Neuron (in vitro differentiated cells): ENCODE data around the gene WASL.

Experiments used
- H2AFZ ChIP-seq: one replicate; pipeline ENCODE4 v1.6.1; 2013; ENCODE audit warnings: low read depth, mild to moderate bottlenecking, inconsistent platforms, low read length, moderate library complexity
- H3K27me3 ChIP-seq: one replicate; pipeline ENCODE4 v1.6.1; 2013; ENCODE audit warnings: low read length; ENCODE audit not compliant: insufficient read depth
- H3K36me3 ChIP-seq: one replicate; pipeline ENCODE4 v1.6.1; 2013; ENCODE audit warnings: low read length; ENCODE audit not compliant: insufficient read depth
- H3K4me1 ChIP-seq: one replicate; pipeline ENCODE4 v1.6.1; 2013; ENCODE audit warnings: low read length; ENCODE audit not compliant: insufficient read depth
- H3K4me3 ChIP-seq: 2 replicates; pipeline ENCODE4 v1.5.1; 2013; ENCODE audit warnings: mild to moderate bottlenecking, low read length, moderate library complexity
- H3K9me3 ChIP-seq: one replicate; pipeline ENCODE4 v1.6.1; 2013; ENCODE audit warnings: low read length

The WASL gene

DNA sequence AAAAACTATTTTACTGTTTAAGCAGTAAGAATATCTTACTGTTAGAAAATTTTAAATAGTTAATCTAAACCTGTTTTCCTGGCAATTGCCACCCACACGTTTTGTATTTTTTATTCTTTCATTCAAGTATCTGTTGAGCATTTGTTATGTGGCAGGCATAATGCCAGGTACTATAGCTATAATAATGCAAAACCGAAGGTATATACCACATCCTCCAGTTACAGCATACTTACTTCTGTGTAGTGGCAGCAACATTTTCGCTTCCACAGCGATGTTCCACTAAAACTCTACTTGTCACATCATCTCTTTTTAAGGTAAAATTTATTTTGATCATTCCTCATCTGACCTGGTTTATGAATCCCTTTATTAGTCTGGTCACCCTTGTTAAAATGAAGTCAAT, 30.0 kb downstream of the WASL start:
- Histone ChIP-seq H2AFZ (no peak overlapping the region), H3K4me1 (no peaks in the 10 kb centered on the region), H3K4me3 (no peak overlapping the region), H3K9me3 (no peaks in the 10 kb centered on the region), H3K36me3 (no peaks in the 10 kb centered on the region), H3K27me3 (no peaks in the 10 kb centered on the region)

GRCh38 chr7:123717689-123718088, 31.1 kb downstream of the WASL start:
- no peak overlapping the region for H3K4me3 ChIP-seq
- no peak overlapping the region for H2AFZ ChIP-seq
- H3K27me3 ChIP-seq, result no peaks in the 10 kb centered on the region
- no peaks in the 10 kb centered on the region for H3K36me3 ChIP-seq
- no peaks in the 10 kb centered on the region for H3K4me1 ChIP-seq
- no peaks in the 10 kb centered on the region for H3K9me3 ChIP-seq

DNA sequence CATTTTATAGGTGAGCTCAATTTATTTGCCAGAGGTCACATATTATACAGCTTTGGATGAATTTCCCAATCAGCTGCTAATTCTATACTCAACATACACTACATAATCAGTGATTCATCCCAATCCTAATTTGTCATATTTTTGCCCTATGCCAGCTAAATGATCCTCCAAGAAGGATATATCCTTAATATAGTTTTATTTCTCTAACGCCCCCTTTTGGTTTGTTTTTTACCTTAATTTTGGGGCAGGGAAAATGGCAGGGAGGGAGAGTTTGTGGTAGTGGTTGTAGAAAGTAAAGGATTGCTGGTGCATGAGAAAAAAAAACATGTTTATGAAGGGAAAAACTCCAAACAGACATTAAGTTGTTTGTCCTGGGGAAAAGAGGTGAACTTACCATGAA, 31.9 kb downstream of the WASL start:
- Histone ChIP-seq H2AFZ (no peak overlapping the region), H3K4me3 (no peak overlapping the region), H3K36me3 (no peaks in the 10 kb centered on the region), H3K9me3 (no peaks in the 10 kb centered on the region), H3K4me1 (no peaks in the 10 kb centered on the region), H3K27me3 (no peaks in the 10 kb centered on the region)

GRCh38 chr7:123715799-123716198, 33.0 kb downstream of the WASL start:
- no peaks in the 10 kb centered on the region for H3K9me3 ChIP-seq
- no peaks in the 10 kb centered on the region for H3K36me3 ChIP-seq
- no peak overlapping the region for H3K4me3 ChIP-seq
- no peak overlapping the region for H2AFZ ChIP-seq
- H3K27me3 ChIP-seq, result no peaks in the 10 kb centered on the region
- peaks cover 7% of the 10 kb centered on the region for H3K4me1 ChIP-seq

DNA sequence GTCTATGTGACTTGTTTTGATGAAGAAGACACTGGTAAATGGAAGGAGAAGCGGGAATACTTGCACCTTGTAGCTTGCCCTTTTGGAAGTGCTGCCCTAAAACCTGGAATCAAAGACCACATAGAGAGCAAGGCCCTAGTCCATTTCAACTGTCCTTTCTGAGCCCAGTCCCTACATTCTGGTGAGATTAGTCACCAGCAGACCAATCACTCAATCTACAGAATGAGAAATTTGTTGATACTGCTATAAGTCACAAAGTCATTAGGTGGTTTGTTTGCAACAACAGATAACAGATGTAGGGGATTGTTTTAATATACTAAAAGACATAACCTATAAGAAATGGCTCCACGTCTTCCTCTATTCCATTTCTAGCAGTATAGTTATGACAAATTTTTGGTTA, 33.6 kb downstream of the WASL start:
- H3K27me3 ChIP-seq, result no peaks in the 10 kb centered on the region
- no peaks in the 10 kb centered on the region for H3K9me3 ChIP-seq
- no peak overlapping the region for H2AFZ ChIP-seq
- no peaks in the 10 kb centered on the region for H3K36me3 ChIP-seq
- H3K4me1 ChIP-seq, result peaks cover 13% of the 10 kb centered on the region
- no peak overlapping the region for H3K4me3 ChIP-seq

- Histone ChIP-seq H2AFZ (no peak overlapping the region), H3K9me3 (no peaks in the 10 kb centered on the region), H3K27me3 (no peaks in the 10 kb centered on the region), H3K4me1 (peaks cover 17% of the 10 kb centered on the region), H3K36me3 (no peaks in the 10 kb centered on the region), H3K4me3 (no peak overlapping the region)
These were observed 34.3 kb downstream of the WASL start for GRCh38 chr7:123714296-123715080.

DNA sequence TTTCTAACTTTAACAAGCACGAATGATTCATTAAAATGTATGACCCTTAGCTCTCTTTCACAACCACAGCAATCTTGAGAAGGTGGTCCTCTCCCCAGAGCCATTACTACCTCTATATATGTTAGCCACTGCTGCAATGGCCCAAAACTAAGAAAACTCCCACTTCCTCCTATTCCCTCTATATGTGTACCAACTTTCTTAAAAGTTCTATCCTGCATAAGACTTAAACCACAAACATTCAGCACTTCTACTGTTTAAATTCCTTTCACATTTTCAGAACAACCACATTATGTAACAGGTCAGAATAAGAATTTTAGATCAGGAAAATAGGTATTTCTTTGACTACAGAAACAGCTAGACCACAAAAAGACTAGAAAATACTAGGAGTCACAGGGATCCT, 36.2 kb downstream of the WASL start:
- Histone ChIP-seq H3K36me3 (peaks cover 14% of the 10 kb centered on the region), H3K9me3 (no peaks in the 10 kb centered on the region), H3K4me1 (peaks cover 18% of the 10 kb centered on the region), H3K27me3 (no peaks in the 10 kb centered on the region), H3K4me3 (no peak overlapping the region), H2AFZ (no peak overlapping the region)

DNA sequence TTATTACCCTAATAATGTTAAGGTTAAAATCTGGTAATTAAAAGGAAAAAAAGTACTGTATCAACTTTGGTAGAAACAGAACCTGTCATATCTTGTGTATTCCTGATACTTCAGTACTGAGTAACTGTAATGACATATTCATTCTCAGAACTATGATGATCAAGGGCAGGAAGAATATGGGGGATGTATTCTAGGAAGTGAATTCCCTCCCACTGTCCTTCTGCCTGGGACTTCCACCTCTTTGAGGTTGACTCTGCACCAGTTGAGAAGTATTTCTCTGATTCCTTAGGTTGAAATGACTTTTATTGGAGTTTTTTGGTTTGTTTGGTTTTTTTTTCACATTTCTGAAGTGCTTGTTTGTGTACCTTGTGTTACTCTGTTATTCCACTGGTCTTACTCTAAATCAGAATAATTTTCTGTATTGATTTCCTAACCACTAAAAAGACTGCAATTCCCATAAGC, 36.9 kb downstream of the WASL start:
- H3K4me1 ChIP-seq, result peaks cover 18% of the 10 kb centered on the region
- H3K27me3 ChIP-seq, result no peaks in the 10 kb centered on the region
- no peak overlapping the region for H3K4me3 ChIP-seq
- no peak overlapping the region for H2AFZ ChIP-seq
- H3K36me3 ChIP-seq, result peaks cover 21% of the 10 kb centered on the region
- no peaks in the 10 kb centered on the region for H3K9me3 ChIP-seq

DNA sequence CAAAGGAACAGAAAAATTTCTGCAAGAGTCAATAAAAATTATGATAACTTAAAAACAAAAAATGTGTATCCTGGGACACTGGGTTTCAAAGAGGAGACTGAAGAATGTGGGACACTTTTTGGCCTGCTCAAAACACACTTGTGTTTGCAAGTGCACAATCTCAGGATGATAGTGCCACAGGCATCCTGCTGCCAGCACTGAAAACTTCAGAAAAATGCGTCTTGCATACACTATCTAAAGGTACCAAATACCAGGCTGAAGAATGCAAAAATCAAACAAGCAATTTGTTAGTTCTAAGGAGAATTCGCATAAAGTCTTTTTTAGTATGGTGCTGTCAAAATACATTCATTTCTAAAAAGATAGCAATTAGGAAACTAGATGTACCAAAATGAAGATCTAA, 38.1 kb downstream of the WASL start:
- Histone ChIP-seq H2AFZ (no peak overlapping the region), H3K9me3 (no peaks in the 10 kb centered on the region), H3K4me1 (peaks cover 18% of the 10 kb centered on the region), H3K4me3 (no peak overlapping the region), H3K36me3 (peaks cover 30% of the 10 kb centered on the region), H3K27me3 (no peaks in the 10 kb centered on the region)

GRCh38 chr7:123709525-123709924, 39.3 kb downstream of the WASL start:
- Histone ChIP-seq H3K9me3 (no peaks in the 10 kb centered on the region), H2AFZ (no peak overlapping the region), H3K4me3 (no peak overlapping the region), H3K27me3 (no peaks in the 10 kb centered on the region), H3K4me1 (peaks cover 18% of the 10 kb centered on the region), H3K36me3 (peaks cover 41% of the 10 kb centered on the region)

- Histone ChIP-seq H3K9me3 (no peaks in the 10 kb centered on the region), H3K27me3 (no peaks in the 10 kb centered on the region), H2AFZ (no peak overlapping the region), H3K36me3 (peaks cover 63% of the 10 kb centered on the region), H3K4me3 (no peak overlapping the region), H3K4me1 (peaks cover 7% of the 10 kb centered on the region)
These were observed 43.4 kb downstream of the WASL start for GRCh38 chr7:123705211-123705901.

- peaks cover 51% of the 10 kb centered on the region for H3K36me3 ChIP-seq
- no peaks in the 10 kb centered on the region for H3K27me3 ChIP-seq
- no peak overlapping the region for H2AFZ ChIP-seq
- H3K4me3 ChIP-seq, result no peak overlapping the region
- no peaks in the 10 kb centered on the region for H3K4me1 ChIP-seq
- no peaks in the 10 kb centered on the region for H3K9me3 ChIP-seq
These were observed 52.7 kb downstream of the WASL start for GRCh38 chr7:123695944-123696677.

DNA sequence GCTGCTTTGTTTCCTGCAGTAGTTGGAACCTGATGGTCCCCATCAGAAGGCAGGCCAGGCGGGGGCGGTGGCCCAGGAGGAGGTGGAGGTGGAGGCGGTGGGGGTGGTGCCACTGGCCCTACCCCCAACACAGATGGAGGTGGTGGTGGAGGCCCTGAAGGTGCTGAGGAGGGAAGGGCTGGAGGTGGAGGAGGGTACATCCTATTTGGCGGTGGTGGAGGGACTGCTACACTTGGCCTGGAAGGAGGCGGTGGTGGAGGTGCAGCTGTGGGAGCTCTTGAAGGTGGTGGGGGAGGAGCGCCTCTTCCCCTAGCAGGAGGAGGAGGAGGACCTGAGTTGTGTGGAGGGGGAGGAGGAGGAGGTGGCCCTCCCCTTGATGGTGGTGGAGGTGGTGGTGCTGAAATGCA, 56.3 kb downstream of the WASL start:
- H3K4me3 ChIP-seq, result no peak overlapping the region
- H3K27me3 ChIP-seq, result no peaks in the 10 kb centered on the region
- H3K9me3 ChIP-seq, result no peaks in the 10 kb centered on the region
- no peak overlapping the region for H2AFZ ChIP-seq
- H3K4me1 ChIP-seq, result no peaks in the 10 kb centered on the region
- H3K36me3 ChIP-seq, result peaks cover 59% of the 10 kb centered on the region
